A549 (cell line): ENCODE results near the gene ARL3. TPM values are rescaled to one million over a fixed set of nuclear protein-coding genes. Genes with fewer than 3 reads are reported as not detected.

ENCODE experiments used
- ATAC-seq, 2 experiments: fragments of 200-7000 bp in 1 of 2; fragments of >200 bp in 1 of 2; cut with Nextera tagmentation in 1 of 2; cut with Tn5 transposase in 1 of 2; 3 replicates each; pipeline versions ENCODE4 v1.8.0 to v1.9.1; 2018 to 2020; ENCODE audit warnings: mild to moderate bottlenecking in 1 of 2, moderate library complexity in 1 of 2
- CTCF ChIA-PET: fragments of 300-600 bp; sonication (Branson Sonifier 250); formaldehyde crosslinking; extraction: SDS; loops from one replicate; lab custom pipeline; 2021; ENCODE audit warnings: antibody characterized with exemption, inconsistent platforms; lab: Yijun Ruan, JAX
- POLR2A ChIA-PET: fragments of 350-600 bp; formaldehyde crosslinking; extraction: SDS; loops from one replicate; lab custom pipeline; 2021; ENCODE audit warnings: antibody characterized with exemption, inconsistent platforms; lab: Yijun Ruan, JAX
- DNase-seq, 2 experiments: peaks; one replicate each; pipeline versions ENCODE4 v3.0.0 to v3.0.0-alpha.2; 2011 to 2016; ENCODE audit warnings: low read depth in 1 of 2, low spot score in 1 of 2
- FAIRE-seq: peaks from 2 replicates; lab custom pipeline; 2011; peaks lifted over from hg19 to GRCh38; lab: Jason Lieb, UNC
- H3K27ac ChIP-seq, 2 experiments: fragments of >200 bp; sonication (Bioruptor Twin); formaldehyde crosslinking; 3 replicates each; pipeline ENCODE4 v1.5.1; 2016 to 2017
- H3K4me1 ChIP-seq: fragments of >200 bp; sonication (Bioruptor Twin); formaldehyde crosslinking; 3 replicates; pipeline ENCODE4 v1.6.1; 2016
- H3K4me2 ChIP-seq: fragments of >200 bp; sonication (Bioruptor Twin); formaldehyde crosslinking; 3 replicates; pipeline ENCODE4 v1.6.1; 2016
- H3K4me3 ChIP-seq: fragments of >200 bp; sonication (Bioruptor Twin); formaldehyde crosslinking; 3 replicates; pipeline ENCODE4 v1.5.1; 2016
- H3K9me3 ChIP-seq: fragments of >200 bp; sonication (Bioruptor Twin); formaldehyde crosslinking; 3 replicates; pipeline ENCODE4 v1.6.1; 2016
- BCL3 ChIP-seq: fragments of >200 bp; sonication (Bioruptor Twin); formaldehyde crosslinking; IDR thresholded peaks from 3 replicates; pipeline ENCODE4 v1.6.1; 2016
- CBX2 ChIP-seq: fragments of 200-600 bp; sonication (generic); IDR thresholded peaks from 2 replicates; pipeline ENCODE4 v1.6.1; 2016; ENCODE audit warnings: low read depth, mild to moderate bottlenecking, borderline replicate concordance
- CTCF ChIP-seq: fragments of >200 bp; sonication (Bioruptor Twin); formaldehyde crosslinking; IDR thresholded peaks from 3 replicates; pipeline ENCODE4 v1.5.1; 2016
- E2F6 ChIP-seq: IDR thresholded peaks from 2 replicates; pipeline ENCODE4 v1.6.1; 2012; ENCODE audit warnings: low read depth, borderline replicate concordance
- ESRRA ChIP-seq: fragments of 150-350 bp; IDR thresholded peaks from 2 replicates; pipeline ENCODE4 v1.6.1; 2014; ENCODE audit warnings: mild to moderate bottlenecking, low read length, borderline replicate concordance
- GATA3 ChIP-seq: IDR thresholded peaks from 2 replicates; pipeline ENCODE4 v1.6.1; 2012; ENCODE audit warnings: borderline replicate concordance
- HMGXB4 ChIP-seq: fragments of 250-450 bp; sonication (Bioruptor Pico); IDR thresholded peaks from 2 replicates; pipeline ENCODE4 v1.5.0; 2021; ENCODE audit warnings: mild to moderate bottlenecking, moderate library complexity, borderline replicate concordance
- JUN ChIP-seq, 2 experiments: fragments of >200 bp; sonication (Bioruptor Twin); formaldehyde crosslinking; IDR thresholded peaks; 2 replicates in 1 of 2; 3 replicates in 1 of 2; pipeline ENCODE4 v1.6.1; 2016 to 2017
- JUNB ChIP-seq: fragments of >200 bp; sonication (Bioruptor Twin); formaldehyde crosslinking; IDR thresholded peaks from 2 replicates; pipeline ENCODE4 v1.6.1; 2016
- KDM1A ChIP-seq: fragments of 200-600 bp; sonication (generic); IDR thresholded peaks from 2 replicates; pipeline ENCODE4 v1.6.1; 2016; ENCODE audit warnings: low read depth, mild to moderate bottlenecking
- MAX ChIP-seq: IDR thresholded peaks from 2 replicates; pipeline ENCODE4 v1.6.1; 2012
- MYC ChIP-seq: IDR thresholded peaks from 2 replicates; pipeline ENCODE4 v1.6.1; 2012; ENCODE audit warnings: mild to moderate bottlenecking, inconsistent platforms, low read length, improper control_type of control experiment, borderline replicate concordance
- POLR2A ChIP-seq: IDR thresholded peaks from 2 replicates; pipeline ENCODE4 v1.6.1; 2012; ENCODE audit warnings: mild to moderate bottlenecking, low read length
- RARB ChIP-seq: fragments of 250-450 bp; sonication (Bioruptor Pico); IDR thresholded peaks from 2 replicates; pipeline ENCODE4 v1.8.0; 2021; ENCODE audit warnings: mild to moderate bottlenecking, moderate library complexity
- WGBS: methylation state at CpG from one replicate; pipeline ENCODE4 v1.1.6; 2017; ENCODE audit errors: missing lambda C conversion rate; 5-methylcytosine and 5-hydroxymethylcytosine counted together
- polyA plus RNA-seq, 4 experiments: library from polyadenylated mRNA; depleted of rRNA in 3 of 4; stranded (reverse); fragments of >200 nt; fragmentation: RNase III in 1 of 4; extraction: RNeasy Plus Mini Kit Qiagen cat#74134 plus additional on column Dnase treatment in 1 of 4; gene quantifications; 2 replicates in 3 of 4; 3 replicates in 1 of 4; pipeline ENCODE4 v1.2.3, GENCODE V29; 2011 to 2017

The ARL3 gene
- polyA plus RNA-seq, 2 of the 4 experiments (the other 2 are of a cell fraction) = 20.2 to 21.3 TPM

GRCh38 chr10:102714621-102715455 is 641 bp upstream of the ARL3 start, which contains the start of gene SFXN2:
TSS of gene SFXN2 (plus strand) at chr10:102714636. CDS start at chr10:102726637, 12,001 bp downstream.
- H3K4me2 ChIP-seq = peak within 1 kb of the TSS; percentile 92
- ChIA-PET CTCF (interaction anchor here (0.7 to 3.8 kb wide), 12 partner anchors 10 to 181 kb away, joined by 3 to 15 read pairs (median 3); partner anchors contain the start of gene TRIM8), POLR2A (interaction anchor here (0.9 to 2.5 kb wide), 10 partner anchors 10 to 73 kb away, joined by 3 to 15 read pairs (median 6); partner anchors contain the start of gene WBP1L)
- 4% methylated on average over 33 of the region's 46 CpGs for WGBS
- H3K4me1 ChIP-seq = peaks cover 29% of the 10 kb centered on the region
- no peaks in the 10 kb centered on the region for H3K9me3 ChIP-seq
- peak; percentile 20; the same call in 1 of the 2 replicates for TF ChIP-seq GATA3
- no peak for TF ChIP-seq BCL3
- TF ChIP-seq E2F6 = peak; percentile 88
- peak in 1 of 2 experiments; percentile 24; a peak in 1 of 5 replicates for TF ChIP-seq JUN (IDR thresholded peaks at IDR 0.05)
- TF ChIP-seq POLR2A = peak; percentile 58
- TF ChIP-seq MAX = peak; percentile 98
- TF ChIP-seq KDM1A = no peak
- no peak for TF ChIP-seq JUNB
- peak; percentile 79 for TF ChIP-seq MYC
- H3K27ac ChIP-seq = peak within 1 kb of the TSS; percentile 88 to 94
- H3K4me3 ChIP-seq = peak within 1 kb of the TSS; percentile 95
- ATAC-seq = peak; percentile 50 to 54; a peak in 5 of 6 replicates
- no peak for DNase-seq
- FAIRE-seq = no peak

- 3% methylated on average over 12 of the region's 13 CpGs for WGBS
- peaks cover 29% of the 10 kb centered on the region for H3K4me1 ChIP-seq
- DNase-seq = peak in 1 of 2 experiments; percentile 97
- peak overlapping the region; percentile 88 to 94 for H3K27ac ChIP-seq
- no peaks in the 10 kb centered on the region for H3K9me3 ChIP-seq
- ChIA-PET CTCF (interaction anchor here (0.8 to 3.8 kb wide), 20 partner anchors 9 to 290 kb away, joined by 3 to 15 read pairs (median 4); partner anchors contain the start of gene TRIM8), POLR2A (interaction anchor here (0.7 to 2.5 kb wide), 8 partner anchors 12 to 479 kb away, joined by 3 to 15 read pairs (median 6); partner anchors contain the start of genes NT5C2 and WBP1L)
- H3K4me2 ChIP-seq = peak overlapping the region; percentile 85
- peak overlapping the region; percentile 95 for H3K4me3 ChIP-seq
- TF ChIP-seq POLR2A = no peak
- TF ChIP-seq RARB (CRISPR knock-in tag) = no peak
- TF ChIP-seq CTCF = peak; percentile 15; the same call in 1 of the 3 replicates
- TF ChIP-seq CBX2 = no peak
- TF ChIP-seq ESRRA = no peak
- no peak for TF ChIP-seq MAX
- no peak for TF ChIP-seq HMGXB4 (CRISPR knock-in tag)
- no peak for FAIRE-seq
- ATAC-seq = peak in 1 of 2 experiments; percentile 86; a peak in 3 of 6 replicates
Observed at GRCh38 chr10:102713539-102713813, 721 bp downstream of the ARL3 start.
